ENCODE results near the gene ENTHD1.
"Not testable (repeated sequence)": the region's sequence is repeated elsewhere in the genome, so short reads cannot be mapped to it uniquely, and the experiment has no call there.

Gene ENTHD1

GRCh38 chr22:39924286-39924685 is 30.7 kb upstream of the ENTHD1 start:
- DNase-seq, result no peak

DNA sequence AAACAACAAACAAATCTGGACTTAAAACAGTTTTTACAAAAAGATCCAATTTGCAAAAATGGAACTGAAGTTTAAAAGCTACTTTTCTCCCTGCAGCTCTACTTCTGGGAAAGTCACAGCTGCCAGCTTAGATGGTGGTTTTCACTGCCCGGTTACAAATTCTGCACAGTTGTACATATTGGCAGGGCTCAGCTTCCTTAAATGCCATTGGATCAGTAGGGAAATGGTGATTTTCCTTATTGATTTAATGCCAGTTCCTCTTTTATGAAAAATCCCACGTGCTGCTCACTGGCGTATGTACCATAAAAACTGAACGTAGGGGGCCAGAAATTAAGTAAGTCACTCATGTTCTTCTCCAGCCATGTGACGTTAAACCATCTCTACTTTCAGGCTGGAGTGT is 30.1 kb upstream of the ENTHD1 start:
- DNase-seq, result no peak

DNA sequence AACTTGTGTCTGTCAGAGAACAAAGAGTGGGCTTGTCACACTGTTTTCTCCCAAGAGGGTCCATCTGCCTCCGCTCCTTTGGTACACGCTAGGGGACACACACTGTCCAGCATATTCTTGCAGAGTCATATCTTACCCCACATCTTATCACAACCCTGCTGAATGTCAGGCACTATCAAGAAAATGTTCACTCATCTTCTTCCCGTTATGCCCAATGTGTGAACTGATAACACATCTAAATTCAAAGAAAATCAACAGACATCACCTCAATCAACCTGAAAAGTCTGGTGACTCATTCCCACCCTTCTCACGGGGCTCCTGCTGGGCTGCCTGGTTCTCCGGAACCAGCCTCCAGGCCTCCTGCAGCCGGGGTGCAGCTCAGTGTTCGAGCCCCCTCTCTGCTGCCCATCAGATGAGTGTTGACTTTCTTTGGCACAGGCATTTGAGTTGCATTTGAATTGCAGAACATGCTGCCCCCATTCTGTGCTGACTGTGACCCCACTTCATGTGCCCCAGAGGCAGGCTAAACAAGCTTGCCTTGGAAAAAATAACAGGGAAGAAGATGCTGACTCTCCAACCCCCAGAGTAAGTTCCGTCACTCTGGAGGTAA is 26.7 kb upstream of the ENTHD1 start:
- DNase-seq, result no peak

DNA sequence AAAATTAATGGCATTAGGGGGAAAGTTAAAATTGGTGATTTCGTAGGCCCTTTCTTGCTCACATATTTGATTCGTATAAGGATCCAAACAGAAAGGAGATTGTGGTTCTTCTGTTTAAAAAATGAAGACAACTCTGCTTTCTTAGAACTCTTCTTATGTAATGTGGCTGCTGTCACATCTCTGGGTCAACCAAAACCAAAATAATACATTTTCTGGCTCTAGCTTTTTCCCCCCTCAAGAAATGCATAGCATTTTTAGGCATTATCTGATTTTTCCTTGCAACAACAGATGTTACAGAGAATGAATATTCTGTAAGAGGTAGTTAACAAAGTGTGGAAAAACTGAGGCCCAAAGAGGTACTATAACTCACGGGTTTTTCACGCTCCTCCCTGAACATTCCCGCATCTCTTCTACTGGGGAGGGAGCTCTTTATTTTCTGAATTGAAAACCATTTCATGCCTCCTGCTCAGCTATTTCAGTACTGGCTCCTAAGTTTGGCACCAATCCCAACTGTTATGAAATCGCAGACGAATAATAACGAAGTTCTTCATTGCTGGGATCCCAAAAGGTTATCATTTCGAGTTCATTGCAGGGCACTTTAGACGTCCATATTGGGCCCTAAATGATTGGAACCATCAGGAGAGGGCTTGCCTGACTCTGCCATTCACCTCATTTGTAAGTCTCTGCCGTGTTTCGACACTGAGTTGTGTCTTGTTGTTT is 24.4 kb upstream of the ENTHD1 start:
- no peak for DNase-seq

DNA sequence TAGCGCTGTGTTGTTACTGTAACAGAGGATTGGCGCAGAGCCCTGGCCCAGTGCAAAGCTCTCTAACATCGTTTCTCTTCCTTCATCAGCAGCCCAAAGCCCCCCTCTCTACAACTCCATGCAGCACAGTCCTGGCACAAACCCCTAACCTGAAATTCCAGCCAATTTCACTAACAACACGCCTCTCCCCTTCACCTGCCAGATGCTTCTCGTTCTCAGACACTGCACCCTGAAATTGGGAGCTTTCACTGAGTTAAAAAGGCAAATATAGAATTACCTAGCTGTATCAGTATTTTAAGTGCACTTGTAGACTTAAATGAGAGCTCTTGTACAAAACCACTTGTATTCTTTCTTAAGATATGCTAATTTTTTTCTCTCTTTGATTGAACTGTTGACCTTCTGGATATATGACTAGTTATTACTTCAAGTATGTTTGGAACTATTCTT is 23.7 kb upstream of the ENTHD1 start:
- no peak for DNase-seq

DNA sequence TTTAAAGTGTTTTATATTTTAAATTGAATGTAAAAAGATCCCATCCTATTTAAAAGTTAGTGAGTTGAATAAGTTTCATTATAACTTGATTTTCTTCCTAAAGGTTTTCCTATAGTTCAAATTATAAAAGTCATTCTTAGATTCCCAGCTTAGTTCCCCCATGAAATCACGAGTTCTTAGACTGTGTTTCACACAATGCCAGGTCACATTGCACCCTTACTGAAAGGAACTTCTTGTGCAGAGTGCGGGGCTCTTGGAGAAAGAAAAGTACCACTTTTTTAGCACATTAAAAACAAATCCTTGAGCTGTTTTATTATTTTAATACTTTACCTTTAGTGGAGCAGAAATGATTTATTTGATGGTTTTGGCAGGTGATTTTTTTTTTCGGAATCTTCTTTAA is 22.9 kb upstream of the ENTHD1 start:
- DNase-seq, result no peak

GRCh38 chr22:39915295-39915726 is 21.8 kb upstream of the ENTHD1 start:
- DNase-seq, result no peak

GRCh38 chr22:39914584-39914983 is 21.0 kb upstream of the ENTHD1 start:
- no peak for DNase-seq

- no peak for DNase-seq
Measured at GRCh38 chr22:39913886-39914285, 20.3 kb upstream of the ENTHD1 start.

- no peak for DNase-seq
Measured at GRCh38 chr22:39913321-39913720, 19.8 kb upstream of the ENTHD1 start.

DNA sequence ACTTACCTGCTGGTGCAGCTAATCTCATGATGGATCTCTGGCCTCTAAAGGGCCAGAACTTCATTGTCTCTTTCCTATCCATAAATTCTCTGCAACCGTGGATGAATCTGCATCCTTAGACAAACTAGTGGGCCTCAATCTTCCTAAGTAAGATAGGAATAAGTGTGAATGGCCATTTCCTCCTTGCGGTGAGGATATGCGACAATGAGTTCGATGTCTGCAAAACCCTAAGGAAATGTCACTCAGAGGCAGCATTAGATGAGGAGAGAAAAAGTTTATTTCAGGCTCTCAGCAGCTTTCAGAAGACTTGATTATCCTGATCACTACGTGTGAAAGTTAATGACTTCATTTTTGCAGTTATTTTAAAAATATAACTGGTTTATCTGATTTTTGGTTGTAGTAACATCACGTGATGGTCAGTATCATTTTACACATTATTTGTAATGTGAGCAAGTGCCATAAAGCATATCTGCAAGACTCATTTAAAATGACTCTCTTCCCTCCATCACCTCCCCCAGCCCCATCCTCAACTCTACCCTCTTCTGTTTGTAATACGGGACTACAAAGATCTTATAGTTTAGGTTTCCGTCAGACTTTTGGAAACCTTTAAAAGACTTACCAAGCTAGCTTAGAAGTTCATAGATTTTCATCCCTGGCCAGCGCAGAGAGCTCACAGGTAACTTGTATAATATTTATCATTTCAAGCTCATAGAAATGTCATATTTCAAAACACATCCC is 17.5 kb upstream of the ENTHD1 start:
- DNase-seq, result no peak

DNA sequence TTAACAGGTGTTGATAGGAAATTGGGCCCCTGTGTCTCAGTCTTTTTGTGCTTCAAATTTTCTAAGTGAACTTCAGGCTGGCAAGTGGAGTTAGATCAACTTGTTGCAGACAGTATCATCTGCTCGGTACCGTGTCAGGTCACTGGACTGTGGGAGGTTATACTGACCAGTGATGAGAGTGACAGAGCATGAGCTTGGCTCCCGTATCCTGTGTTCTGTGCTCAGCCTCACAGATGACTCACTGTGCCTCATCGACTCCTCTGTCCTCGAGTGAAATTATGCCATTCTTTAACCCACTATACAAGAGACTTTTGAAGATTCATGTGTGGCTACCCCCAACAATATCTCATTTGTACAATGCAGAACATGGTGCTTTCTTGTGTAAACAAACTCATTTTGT is 15.2 kb upstream of the ENTHD1 start:
- DNase-seq, result no peak

DNA sequence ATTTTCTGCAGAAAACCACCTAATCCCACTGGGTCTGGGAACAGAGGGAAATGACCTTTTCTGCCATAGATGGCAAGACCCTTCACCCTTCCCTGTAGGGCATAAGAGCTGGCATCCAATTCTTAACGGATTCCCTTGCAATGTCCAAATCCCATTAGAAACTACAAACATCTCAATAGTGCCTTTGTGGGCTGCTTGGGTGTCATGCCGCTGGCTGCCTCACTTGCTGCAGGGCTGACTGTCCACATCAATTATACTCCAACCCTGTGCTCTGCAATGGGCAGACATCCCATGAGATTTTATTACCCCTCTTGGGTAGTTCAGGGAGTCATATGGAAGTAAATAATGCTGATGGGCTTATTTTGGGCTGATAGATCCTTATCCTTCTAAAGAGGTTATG is 14.6 kb upstream of the ENTHD1 start:
- DNase-seq, result no peak

- no peak for DNase-seq
Measured at GRCh38 chr22:39907605-39908097, 14.1 kb upstream of the ENTHD1 start.

DNA sequence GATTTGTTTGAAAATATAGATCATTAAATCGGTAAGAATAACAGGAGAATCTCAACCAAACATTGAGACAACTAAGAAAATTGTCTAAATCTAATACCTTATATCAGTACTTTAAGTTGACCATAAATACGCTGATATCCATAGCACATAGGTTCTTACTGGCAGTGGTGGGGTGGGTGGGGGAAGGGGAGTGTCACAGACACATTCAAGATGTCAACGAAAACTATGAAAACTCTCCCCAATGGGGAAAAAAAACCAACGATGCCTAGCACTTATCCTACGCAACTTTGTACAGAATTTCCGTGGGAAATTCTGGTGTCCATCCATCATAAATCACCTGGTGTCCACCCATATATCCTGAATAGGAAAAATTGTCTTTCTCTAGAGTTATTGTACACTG is 13.5 kb upstream of the ENTHD1 start:
- no peak for DNase-seq

GRCh38 chr22:39906207-39906606 is 12.6 kb upstream of the ENTHD1 start:
- no peak for DNase-seq

GRCh38 chr22:39905687-39906086 is 12.1 kb upstream of the ENTHD1 start:
- no peak for DNase-seq

DNA sequence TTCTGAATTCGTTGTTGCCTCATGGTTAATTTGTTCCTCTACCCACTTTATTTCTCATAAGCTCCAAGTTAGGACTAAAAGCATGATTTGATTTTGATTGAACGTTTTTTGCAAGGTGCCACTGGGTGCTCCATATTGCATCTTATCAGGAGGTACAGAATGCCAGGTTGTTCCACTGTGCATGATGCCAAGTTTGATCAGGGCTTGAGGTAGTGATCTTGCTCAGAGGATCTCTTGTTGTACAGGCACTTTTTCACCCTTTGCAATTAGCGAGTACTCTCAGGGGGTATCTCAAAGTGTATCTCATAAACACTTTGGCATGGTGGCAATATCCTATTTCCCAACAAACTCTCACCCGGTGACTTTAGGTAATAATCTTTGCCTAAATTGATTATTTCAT is 11.3 kb upstream of the ENTHD1 start:
- DNase-seq, result no peak

DNA sequence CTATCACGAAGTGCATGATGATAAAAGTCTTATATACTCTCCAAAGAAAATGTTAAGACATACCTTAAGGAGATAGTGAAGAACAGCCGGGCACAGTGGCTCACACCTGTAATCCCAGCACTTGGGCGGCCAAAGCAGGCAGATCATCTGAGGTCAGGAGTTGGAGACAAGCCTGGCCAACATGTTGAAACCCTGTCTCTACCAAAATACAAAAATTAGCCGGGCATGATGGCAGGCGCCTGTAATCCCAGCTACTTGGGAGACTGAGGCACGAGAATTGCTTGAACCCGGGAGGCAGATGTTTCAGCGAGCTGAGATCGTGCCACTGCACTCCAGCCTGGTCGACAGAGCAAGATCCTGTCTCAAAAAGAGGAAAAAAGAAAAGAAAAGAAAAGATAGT is 10.5 kb upstream of the ENTHD1 start:
- DNase-seq, result not testable (repeated sequence)

- DNase-seq, result no peak
Measured at GRCh38 chr22:39901565-39902146, 8.1 kb upstream of the ENTHD1 start.

- no peak for DNase-seq
Measured at GRCh38 chr22:39900306-39901227, 7.0 kb upstream of the ENTHD1 start, which contains the start of gene GRAP2. Gene GRAP2, plus strand, starts transcription at chr22:39901084. Its CDS starts 46,023 bp downstream, at chr22:39947107.

DNA sequence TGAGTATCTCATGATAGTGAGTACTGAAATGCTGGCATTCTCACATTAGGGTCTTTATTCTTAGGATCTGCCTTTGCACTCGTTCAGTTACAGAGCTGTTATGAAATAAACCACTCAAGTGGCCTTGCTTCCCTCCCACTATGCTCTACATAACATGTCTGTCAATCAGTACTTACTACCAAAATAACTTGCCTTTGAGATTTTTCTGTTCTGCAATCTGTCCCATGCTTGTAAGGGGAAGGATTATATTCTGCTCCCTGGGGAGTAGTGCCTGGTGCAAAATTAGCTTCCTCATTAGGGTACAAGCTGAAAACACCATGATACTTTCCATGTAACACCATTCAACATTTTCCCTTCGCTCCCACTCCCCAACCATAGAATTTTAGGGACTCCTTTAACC is 5.4 kb upstream of the ENTHD1 start:
- no peak for DNase-seq
